ENCODE measurements around the gene PRKN.

Gene PRKN

GRCh38 chr6:161817881-161818280 is 909.7 kb downstream of the PRKN start:
- no peak for TF ChIP-seq ZNF384 (IDR thresholded peaks at IDR 0.05)
- no peak for TF ChIP-seq TARDBP (IDR thresholded peaks at IDR 0.05)
- no peak for TF ChIP-seq ELF4 (IDR thresholded peaks at IDR 0.05)
- TF ChIP-seq FOXK2 (IDR thresholded peaks at IDR 0.05), result no peak
- TF ChIP-seq BHLHE40 (IDR thresholded peaks at IDR 0.05; ENCODE audit: borderline replicate concordance), result no peak
- TF ChIP-seq CTBP1 (IDR thresholded peaks at IDR 0.05; ENCODE audit: borderline replicate concordance), result no peak
- no peak for TF ChIP-seq PKNOX1 (IDR thresholded peaks at IDR 0.05)
- TF ChIP-seq SP1 (IDR thresholded peaks at IDR 0.05), result no peak
- no peak for TF ChIP-seq FOXA1 (IDR thresholded peaks at IDR 0.05)
- TF ChIP-seq LEF1 (IDR thresholded peaks at IDR 0.05; ENCODE audit: borderline replicate concordance), result no peak
- TF ChIP-seq HDGF (IDR thresholded peaks at IDR 0.05; ENCODE audit: borderline replicate concordance), result no peak
- no peak for TF ChIP-seq SUZ12 (IDR thresholded peaks at IDR 0.05)
- TF ChIP-seq FOXM1 (IDR thresholded peaks at IDR 0.05; ENCODE audit: borderline replicate concordance), result no peak
- POLR2A ChIA-PET, result no interaction called here
- CTCF ChIA-PET, result no interaction called here
- DNase-seq (ENCODE audit: extremely low spot score), result no peak

GRCh38 chr6:161815965-161816364 is 911.6 kb downstream of the PRKN start:
- DNase-seq (ENCODE audit: extremely low spot score), result no peak
- ChIA-PET CTCF (no interaction called here), POLR2A (no interaction called here)
- TF ChIP-seq ZNF384 (IDR thresholded peaks at IDR 0.05), result no peak
- TF ChIP-seq PKNOX1 (IDR thresholded peaks at IDR 0.05), result no peak
- TF ChIP-seq CTBP1 (IDR thresholded peaks at IDR 0.05; ENCODE audit: borderline replicate concordance), result no peak
- no peak for TF ChIP-seq ELF4 (IDR thresholded peaks at IDR 0.05)
- TF ChIP-seq ARNT (IDR thresholded peaks at IDR 0.05), result no peak
- no peak for TF ChIP-seq BHLHE40 (IDR thresholded peaks at IDR 0.05; ENCODE audit: borderline replicate concordance)
- TF ChIP-seq FOXM1 (IDR thresholded peaks at IDR 0.05; ENCODE audit: borderline replicate concordance), result no peak
- TF ChIP-seq NFRKB (IDR thresholded peaks at IDR 0.05), result no peak
- no peak for TF ChIP-seq LEF1 (IDR thresholded peaks at IDR 0.05; ENCODE audit: borderline replicate concordance)
- no peak for TF ChIP-seq SP1 (IDR thresholded peaks at IDR 0.05)
- no peak for TF ChIP-seq TARDBP (IDR thresholded peaks at IDR 0.05)
- no peak for TF ChIP-seq HDGF (IDR thresholded peaks at IDR 0.05; ENCODE audit: borderline replicate concordance)
- no peak for TF ChIP-seq FOXA1 (IDR thresholded peaks at IDR 0.05)
- no peak for TF ChIP-seq SUZ12 (IDR thresholded peaks at IDR 0.05)

GRCh38 chr6:161813156-161813555 is 914.4 kb downstream of the PRKN start:
- ChIA-PET CTCF (no interaction called here), POLR2A (no interaction called here)
- TF ChIP-seq TARDBP (IDR thresholded peaks at IDR 0.05) (no peak), FOXK2 (IDR thresholded peaks at IDR 0.05) (no peak)
- DNase-seq (ENCODE audit: extremely low spot score), result no peak

- no peak for TF ChIP-seq ELF4 (IDR thresholded peaks at IDR 0.05)
- TF ChIP-seq FOXK2 (IDR thresholded peaks at IDR 0.05), result no peak
- TF ChIP-seq L3MBTL2 (conservative IDR thresholded peaks at IDR 0.05), result no peak
- TF ChIP-seq TARDBP (IDR thresholded peaks at IDR 0.05), result no peak
- TF ChIP-seq HDGF (IDR thresholded peaks at IDR 0.05; ENCODE audit: borderline replicate concordance), result no peak
- no peak for TF ChIP-seq FOXM1 (IDR thresholded peaks at IDR 0.05; ENCODE audit: borderline replicate concordance)
- TF ChIP-seq SUZ12 (IDR thresholded peaks at IDR 0.05), result no peak
- no peak for TF ChIP-seq BHLHE40 (IDR thresholded peaks at IDR 0.05; ENCODE audit: borderline replicate concordance)
- TF ChIP-seq PKNOX1 (IDR thresholded peaks at IDR 0.05), result no peak
- no peak for TF ChIP-seq ARNT (IDR thresholded peaks at IDR 0.05)
- TF ChIP-seq FOXA1 (IDR thresholded peaks at IDR 0.05), result no peak
- no peak for TF ChIP-seq LEF1 (IDR thresholded peaks at IDR 0.05; ENCODE audit: borderline replicate concordance)
- TF ChIP-seq NFRKB (IDR thresholded peaks at IDR 0.05), result no peak
- TF ChIP-seq SP1 (IDR thresholded peaks at IDR 0.05), result no peak
- TF ChIP-seq ZNF384 (IDR thresholded peaks at IDR 0.05), result no peak
- TF ChIP-seq CTBP1 (IDR thresholded peaks at IDR 0.05; ENCODE audit: borderline replicate concordance), result no peak
- ChIA-PET POLR2A (no interaction called here), CTCF (no interaction called here)
- DNase-seq (ENCODE audit: extremely low spot score), result no peak
Measured at GRCh38 chr6:161809971-161810370, 917.6 kb downstream of the PRKN start.

DNA sequence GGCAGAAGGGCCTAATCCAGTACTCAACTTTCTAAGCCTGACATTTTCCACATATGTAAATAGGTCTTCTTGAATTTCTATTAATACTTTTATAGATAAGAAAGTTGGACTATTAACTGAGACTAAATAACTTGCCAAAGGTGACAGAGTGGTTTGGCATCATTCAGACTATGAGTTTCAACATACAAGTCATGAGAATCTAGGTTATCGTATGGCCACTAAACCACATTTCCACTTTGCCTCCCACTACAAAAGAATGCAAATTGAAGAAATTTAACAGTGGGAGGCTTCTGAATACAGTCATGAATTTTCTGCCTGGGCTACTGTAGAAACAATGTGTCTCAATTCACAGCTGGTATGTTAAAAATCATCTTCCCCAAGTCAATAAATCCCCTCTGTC is 922.7 kb downstream of the PRKN start:
- no peak for DNase-seq (ENCODE audit: extremely low spot score)
- ChIA-PET CTCF (no interaction called here), POLR2A (no interaction called here)
- TF ChIP-seq SP1 (IDR thresholded peaks at IDR 0.05) (no peak), HDGF (IDR thresholded peaks at IDR 0.05; ENCODE audit: borderline replicate concordance) (no peak), LEF1 (IDR thresholded peaks at IDR 0.05; ENCODE audit: borderline replicate concordance) (no peak), PKNOX1 (IDR thresholded peaks at IDR 0.05) (no peak), NFRKB (IDR thresholded peaks at IDR 0.05) (no peak), ZNF384 (IDR thresholded peaks at IDR 0.05) (no peak), CTBP1 (IDR thresholded peaks at IDR 0.05; ENCODE audit: borderline replicate concordance) (no peak), FOXK2 (IDR thresholded peaks at IDR 0.05) (no peak), FOXA1 (IDR thresholded peaks at IDR 0.05) (no peak), ARNT (IDR thresholded peaks at IDR 0.05) (no peak), L3MBTL2 (conservative IDR thresholded peaks at IDR 0.05) (no peak), FOXM1 (IDR thresholded peaks at IDR 0.05; ENCODE audit: borderline replicate concordance) (no peak), TARDBP (IDR thresholded peaks at IDR 0.05) (no peak), ELF4 (IDR thresholded peaks at IDR 0.05) (no peak), SUZ12 (IDR thresholded peaks at IDR 0.05) (no peak), BHLHE40 (IDR thresholded peaks at IDR 0.05; ENCODE audit: borderline replicate concordance) (no peak)

DNA sequence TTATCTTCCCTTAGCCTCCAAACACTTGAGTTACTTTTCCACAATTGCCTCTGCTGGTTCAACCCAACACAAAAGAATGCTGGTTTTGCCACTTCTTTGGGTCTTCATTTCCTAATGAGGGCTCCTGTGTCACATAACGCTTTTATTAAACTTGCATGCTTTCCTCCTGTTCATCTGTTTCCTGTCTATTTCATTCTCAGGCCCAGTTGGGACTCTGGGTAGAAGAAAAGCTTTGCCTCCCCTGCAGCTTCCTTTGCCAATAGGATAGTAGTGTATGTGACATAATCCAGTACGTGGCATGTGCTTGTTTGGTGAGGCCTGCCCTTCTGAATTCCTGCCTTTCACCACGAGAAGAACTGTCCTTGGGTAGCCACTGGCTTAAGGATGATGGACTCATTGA is 924.4 kb downstream of the PRKN start:
- POLR2A ChIA-PET, result no interaction called here
- TF ChIP-seq ARNT (IDR thresholded peaks at IDR 0.05), result no peak
- no peak for TF ChIP-seq HDGF (IDR thresholded peaks at IDR 0.05; ENCODE audit: borderline replicate concordance)
- no peak for TF ChIP-seq ELF4 (IDR thresholded peaks at IDR 0.05)
- TF ChIP-seq NFRKB (IDR thresholded peaks at IDR 0.05), result no peak
- no peak for TF ChIP-seq LEF1 (IDR thresholded peaks at IDR 0.05; ENCODE audit: borderline replicate concordance)
- TF ChIP-seq ZNF384 (IDR thresholded peaks at IDR 0.05), result no peak
- no peak for TF ChIP-seq FOXK2 (IDR thresholded peaks at IDR 0.05)
- TF ChIP-seq BHLHE40 (IDR thresholded peaks at IDR 0.05; ENCODE audit: borderline replicate concordance), result no peak
- TF ChIP-seq FOXM1 (IDR thresholded peaks at IDR 0.05; ENCODE audit: borderline replicate concordance), result no peak
- no peak for TF ChIP-seq SUZ12 (IDR thresholded peaks at IDR 0.05)
- TF ChIP-seq L3MBTL2 (conservative IDR thresholded peaks at IDR 0.05), result no peak
- no peak for TF ChIP-seq CTBP1 (IDR thresholded peaks at IDR 0.05; ENCODE audit: borderline replicate concordance)

More for the DNA sequence above, 924.4 kb downstream of the PRKN start:
- no peak for DNase-seq (ENCODE audit: extremely low spot score)
- CTCF ChIA-PET, result no interaction called here

Measured in HEK293T (cell line).